Measurements from ENCODE around the gene RAD51AP1. TPM values are rescaled to one million over a fixed set of nuclear protein-coding genes. Genes with fewer than 3 reads are reported as not detected.

Gene RAD51AP1
- total RNA-seq, 1 donor from 2014 or later: 0.79 TPM

GRCh38 chr12:4526923-4527546 is 11.7 kb upstream of the RAD51AP1 start:
- DNase-seq (ENCODE audit: low read depth) (peak; percentile 28), FAIRE-seq (no peak)
- H3K27me3 ChIP-seq (ENCODE audit: control insufficient read depth, insufficient read depth, low read length): no peaks in the 10 kb centered on the region
- no peak for TF ChIP-seq CTCF (IDR thresholded peaks at IDR 0.05; ENCODE audit: insufficient read depth, low read length, severe bottlenecking)
- peaks cover 1% of the 10 kb centered on the region for H3K36me3 ChIP-seq (ENCODE audit: control insufficient read depth, insufficient read depth, low read length)
- no peak overlapping the region for H3K4me3 ChIP-seq (ENCODE audit: low read depth, low read length)

- no peak for TF ChIP-seq CTCF (IDR thresholded peaks at IDR 0.05; ENCODE audit: insufficient read depth, low read length, severe bottlenecking)
- Histone ChIP-seq H3K27me3 (ENCODE audit: control insufficient read depth, insufficient read depth, low read length) (no peaks in the 10 kb centered on the region), H3K36me3 (ENCODE audit: control insufficient read depth, insufficient read depth, low read length) (peaks cover 1% of the 10 kb centered on the region), H3K4me3 (ENCODE audit: low read depth, low read length) (no peak overlapping the region)
- no peak for FAIRE-seq
- DNase-seq (ENCODE audit: low read depth): no peak
These were observed 8.5 kb upstream of the RAD51AP1 start for GRCh38 chr12:4530160-4530559.

GRCh38 chr12:4530982-4531586 is 7.6 kb upstream of the RAD51AP1 start:
- TF ChIP-seq CTCF (IDR thresholded peaks at IDR 0.05; ENCODE audit: insufficient read depth, low read length, severe bottlenecking): no peak
- no peaks in the 10 kb centered on the region for H3K36me3 ChIP-seq (ENCODE audit: control insufficient read depth, insufficient read depth, low read length)
- no peaks in the 10 kb centered on the region for H3K27me3 ChIP-seq (ENCODE audit: control insufficient read depth, insufficient read depth, low read length)
- H3K4me3 ChIP-seq (ENCODE audit: low read depth, low read length): no peak overlapping the region
- DNase-seq (ENCODE audit: low read depth) (no peak), FAIRE-seq (no peak)

GRCh38 chr12:4535092-4535491 is 3.6 kb upstream of the RAD51AP1 start:
- H3K36me3 ChIP-seq (ENCODE audit: control insufficient read depth, insufficient read depth, low read length): no peaks in the 10 kb centered on the region
- H3K27me3 ChIP-seq (ENCODE audit: control insufficient read depth, insufficient read depth, low read length): no peaks in the 10 kb centered on the region
- no peak overlapping the region for H3K4me3 ChIP-seq (ENCODE audit: low read depth, low read length)
- FAIRE-seq (no peak), DNase-seq (ENCODE audit: low read depth) (no peak)
- TF ChIP-seq CTCF (IDR thresholded peaks at IDR 0.05; ENCODE audit: insufficient read depth, low read length, severe bottlenecking): no peak

- Histone ChIP-seq H3K36me3 (ENCODE audit: control insufficient read depth, insufficient read depth, low read length) (no peaks in the 10 kb centered on the region), H3K27me3 (ENCODE audit: control insufficient read depth, insufficient read depth, low read length) (no peaks in the 10 kb centered on the region), H3K4me3 (ENCODE audit: low read depth, low read length) (no peak overlapping the region)
- no peak for TF ChIP-seq CTCF (IDR thresholded peaks at IDR 0.05; ENCODE audit: insufficient read depth, low read length, severe bottlenecking)
- no peak for FAIRE-seq
- DNase-seq (ENCODE audit: low read depth): no peak
These were observed 2.8 kb upstream of the RAD51AP1 start for GRCh38 chr12:4535871-4536270.

Data from bronchial epithelial cell (primary cell).